CD1c-positive myeloid dendritic cell (primary cell): Measurements from ENCODE around the gene TGDS.
A peak's percentile ranks its signal among the peaks of the same experiment; 100 is the strongest.
"Not testable (repeated sequence)": the region's sequence is repeated elsewhere in the genome, so short reads cannot be mapped to it uniquely, and the experiment has no call there.

Experiments
- DNase-seq: peaks from one replicate; pipeline ENCODE4 v3.0.0-alpha.2; 2016; ENCODE audit errors: extremely low spot score

The TGDS gene, protein sequence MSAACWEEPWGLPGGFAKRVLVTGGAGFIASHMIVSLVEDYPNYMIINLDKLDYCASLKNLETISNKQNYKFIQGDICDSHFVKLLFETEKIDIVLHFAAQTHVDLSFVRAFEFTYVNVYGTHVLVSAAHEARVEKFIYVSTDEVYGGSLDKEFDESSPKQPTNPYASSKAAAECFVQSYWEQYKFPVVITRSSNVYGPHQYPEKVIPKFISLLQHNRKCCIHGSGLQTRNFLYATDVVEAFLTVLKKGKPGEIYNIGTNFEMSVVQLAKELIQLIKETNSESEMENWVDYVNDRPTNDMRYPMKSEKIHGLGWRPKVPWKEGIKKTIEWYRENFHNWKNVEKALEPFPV

DNA sequence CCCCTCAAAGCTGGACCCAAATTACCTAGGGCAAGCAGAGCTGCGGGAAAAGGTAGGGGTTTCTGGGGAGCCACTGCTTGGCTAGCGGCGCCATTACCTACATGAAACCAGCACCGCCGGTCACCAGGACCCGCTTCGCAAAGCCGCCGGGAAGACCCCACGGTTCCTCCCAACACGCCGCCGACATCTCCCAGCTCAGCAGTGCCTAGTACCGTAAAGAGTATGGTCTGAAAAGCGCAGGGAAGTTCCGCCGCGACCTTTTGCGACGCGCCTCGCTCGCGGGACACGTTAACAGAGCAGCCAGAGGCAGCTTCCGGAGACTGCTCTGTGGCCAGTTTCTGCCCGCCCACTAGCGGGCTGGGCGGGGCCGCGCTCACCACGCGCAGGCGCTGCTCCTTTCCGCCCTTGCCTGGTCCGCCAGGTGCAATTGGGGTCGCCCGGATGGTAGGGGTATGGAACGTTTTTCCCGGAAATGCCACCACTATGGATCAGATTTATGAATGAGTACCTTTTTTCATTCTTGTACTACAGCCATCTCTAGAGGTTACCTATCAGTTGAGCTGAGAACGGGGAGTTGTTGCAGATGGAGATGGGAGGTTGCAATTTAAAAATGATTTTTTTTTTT, at the start of gene TGDS:
Gene TGDS (minus strand): TSS at position 203 of the 625 bp plus-strand sequence. CDS start 16 bp downstream, at position 187.
- DNase-seq: peak; percentile 96

DNA sequence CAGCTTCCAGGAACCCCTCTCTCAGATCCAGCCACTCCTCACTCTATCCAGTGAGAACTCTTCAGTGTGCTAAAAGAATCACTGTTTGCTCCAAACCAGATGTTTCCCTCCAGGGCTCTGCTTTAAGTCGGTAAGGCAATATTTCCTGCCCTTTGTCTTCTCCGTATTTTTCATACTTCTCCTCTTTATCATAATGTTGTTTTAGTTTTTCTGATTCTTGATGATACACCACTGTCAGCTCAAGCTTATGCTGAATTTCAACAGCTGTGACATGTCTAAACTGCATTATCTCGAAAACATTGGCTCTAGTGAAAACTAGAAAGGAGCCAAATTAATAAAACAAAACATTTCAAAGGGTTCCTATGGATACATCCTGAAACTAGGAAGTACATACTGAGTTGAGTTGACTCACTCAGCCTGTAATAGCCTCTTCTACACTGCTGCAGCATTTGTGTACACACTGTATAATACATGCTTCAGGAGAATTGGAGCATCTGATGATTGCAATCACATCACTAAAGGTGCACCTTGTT, 45.5 kb upstream of the TGDS start:
- DNase-seq: no peak

DNA sequence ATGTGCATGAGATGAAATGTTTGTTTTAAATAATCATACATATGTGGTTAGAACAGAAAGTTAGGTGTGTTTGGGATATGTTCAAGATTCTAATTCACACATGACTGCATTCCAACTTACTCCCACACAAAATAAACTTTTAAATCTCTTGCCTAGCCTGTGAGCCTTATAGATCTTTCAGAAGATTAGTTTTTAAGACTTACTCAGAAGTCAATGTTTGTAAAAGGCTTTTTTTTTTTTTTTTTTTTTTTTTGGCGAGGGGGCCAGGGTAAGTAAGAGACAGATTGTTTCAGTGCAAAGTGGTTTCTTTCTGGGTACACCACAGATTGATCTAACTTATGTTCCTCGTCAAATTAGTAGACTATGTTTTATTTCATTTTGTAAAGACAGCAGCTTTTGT, 44.8 kb upstream of the TGDS start:
- DNase-seq: no peak

DNA sequence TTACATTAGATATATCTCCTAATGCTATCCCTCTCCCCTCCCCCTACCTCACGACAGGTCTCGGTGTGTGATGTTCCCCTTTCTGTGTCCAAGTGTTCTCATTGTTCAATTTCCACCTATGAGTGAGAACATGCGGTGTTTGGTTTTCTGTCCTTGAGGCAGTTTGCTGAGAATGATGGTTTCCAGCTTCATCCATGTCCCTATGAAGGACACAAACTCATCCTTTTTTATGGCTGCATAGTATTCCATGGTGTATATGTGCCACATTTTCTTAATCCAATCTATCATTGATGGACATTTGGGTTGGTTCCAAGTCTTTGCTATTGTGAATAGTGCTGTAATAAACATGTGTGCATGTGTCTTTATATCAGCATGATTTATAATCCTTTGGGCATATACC, 41.7 kb upstream of the TGDS start:
- DNase-seq: not testable (repeated sequence)

DNA sequence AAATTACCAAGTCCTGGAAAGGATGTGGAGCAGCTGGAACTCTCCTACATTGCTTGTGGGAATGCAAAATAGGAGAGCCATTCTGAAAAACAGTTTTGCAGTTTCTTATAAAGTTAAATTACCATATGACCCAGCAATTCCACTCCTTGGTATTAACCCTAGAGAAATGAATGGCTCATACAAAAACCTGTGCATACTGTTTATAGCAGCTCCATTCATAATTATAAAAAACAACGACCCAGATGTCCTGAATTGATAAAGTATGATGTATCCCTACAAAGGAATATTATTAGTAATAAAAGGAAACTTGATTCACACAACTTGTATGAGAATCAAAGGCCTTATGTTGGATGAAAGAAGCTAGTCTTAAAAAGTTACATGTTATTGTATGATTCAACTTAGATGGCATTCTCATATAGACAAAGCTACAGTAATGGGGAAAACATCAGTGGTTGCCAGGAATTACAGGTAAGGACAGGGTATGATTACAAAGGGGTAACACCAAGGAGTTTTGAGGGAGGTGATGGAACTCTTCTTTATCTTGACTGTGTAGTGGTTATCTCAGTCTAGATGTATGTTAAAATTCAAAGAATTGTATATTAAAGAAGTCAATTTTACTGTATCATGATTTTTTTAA, 41.1 kb upstream of the TGDS start:
- DNase-seq: no peak

DNA sequence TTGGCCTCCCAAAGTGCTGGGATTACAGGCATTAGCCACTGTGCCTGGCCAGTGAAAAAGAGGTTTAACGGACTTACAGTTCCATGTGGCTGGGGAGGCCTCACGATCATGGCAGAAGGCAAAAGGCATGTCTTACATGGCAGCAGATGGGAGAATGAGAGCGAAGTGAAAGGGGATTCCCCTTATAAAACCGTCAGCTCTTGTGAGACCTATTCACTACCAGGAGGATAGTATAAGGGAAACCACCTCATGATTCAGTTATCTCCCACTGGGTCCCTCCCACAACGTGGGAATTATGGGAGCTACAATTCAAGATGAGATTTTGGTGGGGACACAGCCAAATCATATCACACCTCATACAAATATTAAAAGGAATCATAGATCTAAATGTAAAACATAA, 40.1 kb upstream of the TGDS start:
- DNase-seq: not testable (repeated sequence)

DNA sequence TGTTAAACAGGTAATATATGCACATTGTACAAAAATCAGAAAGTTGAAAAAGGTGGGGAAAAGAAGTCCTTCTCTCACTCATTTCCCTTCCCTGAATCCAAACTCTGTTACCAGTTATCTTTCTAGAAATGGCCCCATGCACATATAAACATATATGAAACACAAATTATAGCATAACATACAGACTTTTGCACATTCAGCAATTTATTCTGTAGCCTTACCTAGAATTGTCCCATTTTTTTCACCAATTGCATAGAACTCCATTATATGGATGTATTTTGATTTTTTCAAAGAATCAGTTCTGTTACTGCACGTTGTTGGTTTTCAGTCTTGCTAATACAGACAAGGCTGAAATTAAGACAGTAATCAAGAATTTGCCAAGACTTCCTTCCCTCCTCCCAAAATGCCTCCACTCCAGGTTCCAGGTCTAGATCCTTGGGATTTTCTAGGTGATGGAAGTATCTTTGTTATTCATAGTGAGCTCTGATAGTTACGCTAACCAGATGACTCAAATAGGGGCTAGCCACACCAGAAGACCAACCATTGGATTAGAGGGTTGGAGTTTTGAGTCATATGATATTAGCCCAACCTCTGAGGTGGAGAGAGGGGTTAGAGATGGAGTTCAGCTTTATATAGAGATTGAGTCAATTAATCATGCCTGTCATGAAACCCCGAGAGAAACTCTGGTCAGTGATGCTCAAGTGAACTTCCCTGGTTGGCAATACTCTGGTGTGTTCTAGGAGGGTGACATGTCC, 36.5 kb upstream of the TGDS start:
- DNase-seq: no peak

DNA sequence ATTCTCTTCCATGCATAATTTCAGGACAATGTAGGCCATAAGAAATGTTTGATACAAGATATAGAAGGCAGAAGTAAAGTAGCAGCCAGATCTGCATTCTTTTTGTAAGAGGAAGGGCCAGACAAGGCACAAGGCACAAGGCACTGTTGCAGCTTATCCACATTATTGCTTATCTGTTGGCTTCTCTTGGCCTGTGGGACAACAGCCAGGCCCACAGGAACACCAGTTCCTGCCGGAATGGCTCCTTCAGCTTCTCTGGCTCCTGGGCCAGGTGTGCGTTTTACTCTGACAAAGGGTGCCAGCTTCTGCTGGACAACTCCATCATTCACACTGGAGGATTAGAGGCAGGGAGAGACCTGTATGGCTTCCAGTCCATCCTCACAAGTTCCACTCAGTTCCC, 34.9 kb upstream of the TGDS start:
- no peak for DNase-seq

DNA sequence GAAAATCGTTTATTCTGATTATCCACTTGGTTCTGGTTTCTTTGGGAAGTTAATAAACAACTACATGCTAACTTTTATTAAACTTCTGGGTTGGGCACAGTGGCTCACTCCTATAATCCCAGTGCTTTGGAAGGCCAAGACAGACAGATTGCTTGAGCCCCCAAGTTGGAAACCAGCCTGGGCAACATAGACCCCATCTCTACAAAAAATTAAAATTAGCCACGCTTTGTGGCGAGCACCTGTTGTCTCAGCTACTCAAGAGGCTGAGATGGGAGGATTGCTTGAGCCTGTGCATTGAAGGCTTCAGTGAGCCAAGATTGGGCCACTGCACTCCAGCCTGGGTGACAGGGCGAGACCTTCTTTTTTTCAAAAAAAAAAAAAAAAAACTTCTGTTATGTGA, 27.4 kb upstream of the TGDS start:
- DNase-seq: no peak

DNA sequence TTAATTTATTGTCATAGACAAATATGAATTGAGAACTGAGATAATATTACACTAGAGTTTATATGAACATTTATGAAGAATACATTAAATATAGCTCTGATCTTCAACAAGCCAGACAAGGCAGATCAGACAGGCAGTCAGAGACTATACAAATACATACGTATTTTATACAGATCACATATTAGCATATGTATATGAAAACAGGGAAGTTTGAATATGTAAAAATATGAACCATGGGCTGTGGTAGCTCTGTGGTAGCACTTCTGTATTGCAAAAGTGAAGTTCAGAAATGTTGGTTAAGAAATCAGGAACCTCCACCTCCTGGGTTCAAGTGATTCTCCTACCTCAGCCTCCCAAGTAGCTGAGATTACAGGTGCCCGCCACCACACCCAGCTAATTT, 26.4 kb upstream of the TGDS start:
- DNase-seq: peak; percentile 20

DNA sequence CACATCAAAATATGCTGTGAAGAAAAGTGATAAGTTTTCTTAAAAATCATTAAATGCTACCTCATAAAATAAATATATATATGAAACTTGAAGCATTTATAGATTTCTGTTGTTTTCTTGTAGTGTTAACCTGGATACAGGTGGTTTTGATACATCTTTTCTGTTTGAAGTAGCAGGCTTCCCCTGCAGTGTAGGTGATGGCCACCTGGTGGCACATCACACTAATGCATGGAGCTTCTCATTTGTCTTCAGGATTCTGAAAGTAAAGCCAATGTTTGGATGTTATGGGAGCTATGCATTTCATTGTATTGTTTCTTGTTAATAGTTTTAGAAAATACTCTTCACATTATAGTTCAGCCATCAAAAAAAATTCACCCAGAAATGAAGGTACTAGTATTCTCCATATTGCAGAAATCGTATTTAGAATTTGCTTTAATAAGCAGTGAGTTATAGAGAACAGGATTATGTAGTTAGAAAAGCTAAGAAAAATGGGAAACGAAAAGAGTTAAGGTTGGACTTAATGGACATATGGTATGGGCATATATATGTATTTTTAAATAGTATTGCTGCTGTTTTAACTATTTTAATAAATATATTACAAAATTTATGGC, 24.4 kb upstream of the TGDS start:
- no peak for DNase-seq

DNA sequence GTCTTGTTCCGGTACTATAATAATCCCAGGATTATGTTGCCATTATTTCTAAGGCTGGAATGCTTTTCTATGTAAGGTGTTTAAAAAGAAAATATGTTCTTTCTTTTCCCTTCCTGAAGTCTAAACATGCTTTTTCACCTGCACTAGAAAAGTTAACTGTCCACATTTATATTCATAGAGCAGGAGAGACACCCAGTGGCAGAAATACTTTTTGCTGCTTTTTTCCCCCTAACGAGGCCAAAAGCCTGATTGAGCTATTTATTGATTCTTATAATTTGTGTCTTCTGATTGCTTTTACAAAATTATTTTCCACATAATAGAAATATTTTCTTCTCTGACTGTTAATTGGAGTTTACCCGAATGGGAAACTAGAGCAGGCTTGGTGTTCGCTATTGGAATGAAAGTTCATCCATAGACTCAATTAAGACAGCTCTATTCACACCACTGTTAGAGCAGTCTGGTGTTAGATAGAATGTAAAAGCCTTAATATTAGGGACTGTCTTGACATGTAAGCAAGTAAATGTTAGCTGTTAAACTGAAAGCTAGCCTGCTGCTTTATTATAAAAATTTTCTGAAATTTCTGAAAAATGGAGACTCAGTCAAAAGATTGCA, 21.5 kb upstream of the TGDS start:
- DNase-seq: peak; percentile 52

DNA sequence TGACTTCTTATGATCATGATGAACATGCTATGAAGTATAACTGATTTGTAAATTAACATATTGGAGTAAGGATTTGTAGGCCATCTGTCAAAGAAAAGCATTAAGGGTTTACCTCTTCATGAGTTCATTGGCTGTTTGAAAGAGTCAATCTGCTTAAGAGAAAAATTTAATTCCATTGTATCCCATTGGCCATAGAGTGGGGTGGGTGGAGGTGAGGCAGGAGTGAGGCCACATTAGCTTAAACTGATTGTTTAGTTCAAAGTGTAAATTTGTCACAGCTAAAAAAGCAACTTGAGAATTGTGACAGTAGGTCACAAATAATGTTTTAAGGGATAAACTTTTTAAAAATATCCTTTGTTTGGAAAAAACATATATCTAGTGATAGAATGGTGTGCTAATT, 17.1 kb upstream of the TGDS start:
- DNase-seq: no peak

DNA sequence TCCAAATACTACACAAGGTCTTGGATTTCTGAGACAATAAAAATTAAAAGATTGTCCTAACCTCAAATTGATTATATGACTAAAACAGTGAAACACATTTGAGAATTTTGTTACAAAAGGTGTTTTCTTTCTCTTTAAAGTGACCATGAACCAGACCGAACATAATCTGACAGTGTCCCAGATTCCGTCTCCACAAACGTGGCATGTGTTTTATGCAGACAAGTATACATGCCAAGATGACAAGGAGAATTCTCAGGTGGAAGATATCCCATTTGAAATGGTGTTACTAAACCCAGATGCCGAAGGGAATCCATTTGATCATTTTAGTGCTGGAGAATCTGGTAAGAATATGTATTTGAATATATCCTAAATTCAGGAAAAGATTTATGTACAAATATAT, 16.1 kb upstream of the TGDS start:
- DNase-seq: no peak

DNA sequence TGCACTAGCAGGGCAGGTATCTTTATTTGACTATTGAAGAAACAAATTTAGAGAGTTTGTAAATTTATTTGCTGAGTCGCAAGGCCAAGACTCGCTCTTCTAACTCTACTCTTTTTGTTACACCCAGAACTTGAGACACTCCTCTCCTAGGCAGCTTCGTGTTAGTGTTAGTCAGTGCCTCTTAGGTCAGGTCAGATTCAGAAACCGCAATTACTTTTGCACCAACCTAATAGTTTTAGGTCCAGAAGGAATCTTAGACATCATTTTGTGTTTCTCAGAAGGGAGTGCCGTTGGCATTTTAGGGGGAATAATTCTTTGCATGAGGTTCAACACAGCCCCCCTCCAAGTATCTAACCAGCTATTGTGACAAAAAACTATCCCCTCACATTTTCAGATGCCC, 14.5 kb upstream of the TGDS start:
- DNase-seq: no peak

DNA sequence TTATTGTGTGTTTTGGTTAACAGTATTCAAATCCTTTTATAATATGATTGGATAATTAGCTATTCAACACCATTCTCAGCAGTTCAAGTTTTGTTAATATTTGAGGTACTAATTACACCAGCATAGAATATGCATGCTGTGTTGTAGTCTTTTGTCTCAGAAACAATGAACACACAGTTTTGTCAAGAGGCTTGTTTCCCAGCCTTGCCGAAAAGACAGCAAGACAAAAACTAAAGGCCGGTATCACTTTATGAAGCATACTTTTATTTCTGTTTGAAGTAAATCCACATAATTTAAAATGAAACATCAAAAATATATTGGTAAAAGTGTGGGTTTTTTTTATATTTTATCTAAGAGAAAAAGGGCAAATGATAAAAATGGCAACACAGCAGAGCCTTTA, 13.2 kb upstream of the TGDS start:
- DNase-seq: no peak

DNA sequence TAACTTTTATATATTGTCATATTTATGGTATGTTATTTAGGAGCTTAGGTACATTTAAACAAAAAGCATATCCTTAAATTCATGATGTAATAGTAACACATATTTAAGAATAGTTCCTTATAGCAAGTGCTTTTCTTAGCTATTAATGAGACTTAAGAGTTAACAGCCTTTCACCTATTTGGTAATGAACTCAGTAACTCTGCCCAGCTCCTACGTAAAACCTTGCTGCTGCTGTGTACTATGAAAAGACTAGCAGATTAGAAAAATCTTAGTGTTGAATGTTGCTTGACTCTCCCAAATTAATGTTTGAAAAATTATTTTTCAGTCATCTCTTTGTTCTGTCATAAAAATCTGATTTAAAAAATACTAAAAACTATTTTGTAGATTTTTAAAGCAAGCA, 12.6 kb upstream of the TGDS start:
- no peak for DNase-seq

DNA sequence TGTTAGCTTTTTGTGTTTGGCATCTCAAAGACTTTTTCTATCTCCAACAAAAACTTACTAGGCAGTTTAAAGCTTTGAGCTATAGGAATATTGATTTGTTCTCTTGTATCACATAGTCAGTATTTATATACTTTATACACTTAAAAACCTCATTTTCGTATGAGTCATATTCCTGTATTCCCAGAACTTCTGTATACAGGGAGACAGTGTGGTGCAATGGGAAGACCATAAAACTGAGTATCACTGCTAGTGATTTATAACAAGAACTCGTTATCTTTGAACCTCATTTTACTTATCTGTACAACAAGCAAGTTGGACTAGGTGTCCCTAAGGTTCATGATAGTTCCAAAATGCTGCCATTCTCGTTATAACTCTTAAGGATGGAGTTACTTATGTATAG, 12.0 kb upstream of the TGDS start:
- DNase-seq: no peak

DNA sequence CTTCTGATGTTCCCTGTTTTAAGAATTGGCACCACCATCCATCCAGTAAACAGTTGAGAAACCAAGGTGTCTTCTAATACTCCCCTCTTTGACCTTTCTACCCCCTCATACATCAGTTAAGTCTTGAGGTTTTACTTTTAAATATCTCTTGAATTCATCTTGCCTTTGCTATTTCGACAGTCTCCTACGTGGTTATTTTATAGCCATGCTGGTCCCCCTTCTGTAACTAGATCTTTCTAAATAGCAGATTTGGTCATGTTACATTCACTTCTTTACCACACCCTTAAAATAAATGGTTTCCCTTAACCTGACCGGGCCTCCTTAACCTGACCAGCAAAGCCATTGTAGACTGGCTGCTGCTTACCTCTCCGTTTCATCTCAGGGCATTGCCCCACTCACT, 11.1 kb upstream of the TGDS start:
- no peak for DNase-seq

DNA sequence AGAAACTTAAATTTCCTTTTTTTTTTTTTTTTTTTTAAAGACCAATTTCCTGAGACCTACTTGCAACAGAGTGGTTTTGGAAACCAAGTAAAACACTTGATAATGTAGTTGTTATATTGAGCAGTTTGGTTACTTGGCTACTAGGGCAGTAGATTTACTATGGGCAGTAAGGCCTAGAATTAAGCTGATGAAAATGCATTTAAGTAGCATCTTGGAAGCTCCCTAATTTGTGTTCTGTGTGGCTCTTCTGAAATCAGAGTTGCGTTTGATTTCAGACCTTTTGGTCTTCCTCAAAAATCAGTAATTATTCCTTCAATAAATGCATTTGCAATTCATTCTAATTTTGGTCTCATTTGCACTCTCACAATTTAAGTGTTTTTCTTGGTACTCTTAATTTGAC, 6.5 kb upstream of the TGDS start:
- DNase-seq: no peak
